ENCODE data around the gene IDH3A. TPM values are rescaled to one million over a fixed set of nuclear protein-coding genes. Genes with fewer than 3 reads are reported as not detected.

Gene IDH3A
- total RNA-seq, 1 experiment from 2014 or later, result 106 TPM

GRCh38 chr15:78179906-78180305, 30.7 kb downstream of the IDH3A start:
- CTCF ChIA-PET, result interaction anchor here (1.3 to 1.7 kb wide), 2 partner anchors 61 to 68 kb away, joined by 4 to 9 read pairs; no protein-coding TSS in a partner anchor
- DNase-seq (ENCODE audit: unreplicated experiment), result no peak
- H3K27me3 Mint-ChIP-seq (ENCODE audit: insufficient read depth, unreplicated experiment), result peaks cover 1% of the 10 kb centered on the region
- peaks cover under 1% of the 10 kb centered on the region for H3K36me3 Mint-ChIP-seq (ENCODE audit: insufficient read depth, unreplicated experiment)
- H3K4me1 Mint-ChIP-seq (ENCODE audit: insufficient read depth, unreplicated experiment), result no peaks in the 10 kb centered on the region
- no peak overlapping the region for H3K27ac Mint-ChIP-seq (ENCODE audit: low read depth, unreplicated experiment)
- BruUV-seq (replicated peaks), result no TSS peak
- H3K4me3 Mint-ChIP-seq (ENCODE audit: unreplicated experiment), result no peak overlapping the region
- POLR2A ChIA-PET, result no interaction called here
- TF ChIP-seq, protein P1, sequence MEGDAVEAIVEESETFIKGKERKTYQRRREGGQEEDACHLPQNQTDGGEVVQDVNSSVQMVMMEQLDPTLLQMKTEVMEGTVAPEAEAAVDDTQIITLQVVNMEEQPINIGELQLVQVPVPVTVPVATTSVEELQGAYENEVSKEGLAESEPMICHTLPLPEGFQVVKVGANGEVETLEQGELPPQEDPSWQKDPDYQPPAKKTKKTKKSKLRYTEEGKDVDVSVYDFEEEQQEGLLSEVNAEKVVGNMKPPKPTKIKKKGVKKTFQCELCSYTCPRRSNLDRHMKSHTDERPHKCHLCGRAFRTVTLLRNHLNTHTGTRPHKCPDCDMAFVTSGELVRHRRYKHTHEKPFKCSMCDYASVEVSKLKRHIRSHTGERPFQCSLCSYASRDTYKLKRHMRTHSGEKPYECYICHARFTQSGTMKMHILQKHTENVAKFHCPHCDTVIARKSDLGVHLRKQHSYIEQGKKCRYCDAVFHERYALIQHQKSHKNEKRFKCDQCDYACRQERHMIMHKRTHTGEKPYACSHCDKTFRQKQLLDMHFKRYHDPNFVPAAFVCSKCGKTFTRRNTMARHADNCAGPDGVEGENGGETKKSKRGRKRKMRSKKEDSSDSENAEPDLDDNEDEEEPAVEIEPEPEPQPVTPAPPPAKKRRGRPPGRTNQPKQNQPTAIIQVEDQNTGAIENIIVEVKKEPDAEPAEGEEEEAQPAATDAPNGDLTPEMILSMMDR (IDR thresholded peaks at IDR 0.05; ENCODE audit: unreplicated experiment), result no peak
- intact Hi-C loops (cut with micrococcal nuclease), result loop anchor here (5.0 kb wide), 1 partner anchor 48 kb away; the partner anchor contains the start of gene CIB2
- H3K9me3 Mint-ChIP-seq (ENCODE audit: unreplicated experiment), result no peaks in the 10 kb centered on the region

DNA sequence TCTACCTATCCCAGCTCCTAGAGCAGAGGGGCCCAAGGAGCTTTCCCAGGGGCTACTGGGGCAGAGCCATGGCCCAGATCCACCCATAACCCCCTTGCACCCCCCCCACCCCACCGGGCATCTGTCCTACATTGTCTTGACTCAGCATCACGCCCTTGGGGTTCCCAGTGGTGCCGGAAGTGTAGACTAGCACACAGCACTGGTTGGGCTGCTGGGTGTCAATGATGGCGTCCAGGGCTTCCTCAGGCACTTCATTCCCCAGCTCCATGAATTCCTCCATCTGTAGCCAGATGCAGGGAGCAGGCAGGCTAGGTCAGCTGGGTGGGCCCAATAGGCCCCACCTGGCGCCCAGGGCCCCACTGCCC, 33.2 kb downstream of the IDH3A start:
- no peaks in the 10 kb centered on the region for H3K9me3 Mint-ChIP-seq (ENCODE audit: unreplicated experiment)
- peaks cover 20% of the 10 kb centered on the region for H3K27me3 Mint-ChIP-seq (ENCODE audit: insufficient read depth, unreplicated experiment)
- intact Hi-C loops (cut with micrococcal nuclease), result no loop called here
- no peak overlapping the region for H3K4me3 Mint-ChIP-seq (ENCODE audit: unreplicated experiment)
- TF ChIP-seq, protein P1 (IDR thresholded peaks at IDR 0.05; ENCODE audit: unreplicated experiment), result no peak
- no TSS peak for BruUV-seq (replicated peaks)
- no peaks in the 10 kb centered on the region for H3K36me3 Mint-ChIP-seq (ENCODE audit: insufficient read depth, unreplicated experiment)
- no peak for DNase-seq (ENCODE audit: unreplicated experiment)
- no peak overlapping the region for H3K27ac Mint-ChIP-seq (ENCODE audit: low read depth, unreplicated experiment)
- ChIA-PET CTCF (interaction anchor here (0.8 to 1.8 kb wide), 3 partner anchors 18 to 69 kb away, joined by 3 to 5 read pairs (median 4); no protein-coding TSS in a partner anchor), POLR2A (no interaction called here)
- H3K4me1 Mint-ChIP-seq (ENCODE audit: insufficient read depth, unreplicated experiment), result no peaks in the 10 kb centered on the region

- ChIA-PET CTCF (interaction anchor here (1.0 to 1.8 kb wide), 3 partner anchors 13 to 70 kb away, joined by 3 to 5 read pairs (median 4); no protein-coding TSS in a partner anchor), POLR2A (no interaction called here)
- no TSS peak for BruUV-seq (replicated peaks)
These were observed 33.7 kb downstream of the IDH3A start for GRCh38 chr15:78182821-78183220.

DNA sequence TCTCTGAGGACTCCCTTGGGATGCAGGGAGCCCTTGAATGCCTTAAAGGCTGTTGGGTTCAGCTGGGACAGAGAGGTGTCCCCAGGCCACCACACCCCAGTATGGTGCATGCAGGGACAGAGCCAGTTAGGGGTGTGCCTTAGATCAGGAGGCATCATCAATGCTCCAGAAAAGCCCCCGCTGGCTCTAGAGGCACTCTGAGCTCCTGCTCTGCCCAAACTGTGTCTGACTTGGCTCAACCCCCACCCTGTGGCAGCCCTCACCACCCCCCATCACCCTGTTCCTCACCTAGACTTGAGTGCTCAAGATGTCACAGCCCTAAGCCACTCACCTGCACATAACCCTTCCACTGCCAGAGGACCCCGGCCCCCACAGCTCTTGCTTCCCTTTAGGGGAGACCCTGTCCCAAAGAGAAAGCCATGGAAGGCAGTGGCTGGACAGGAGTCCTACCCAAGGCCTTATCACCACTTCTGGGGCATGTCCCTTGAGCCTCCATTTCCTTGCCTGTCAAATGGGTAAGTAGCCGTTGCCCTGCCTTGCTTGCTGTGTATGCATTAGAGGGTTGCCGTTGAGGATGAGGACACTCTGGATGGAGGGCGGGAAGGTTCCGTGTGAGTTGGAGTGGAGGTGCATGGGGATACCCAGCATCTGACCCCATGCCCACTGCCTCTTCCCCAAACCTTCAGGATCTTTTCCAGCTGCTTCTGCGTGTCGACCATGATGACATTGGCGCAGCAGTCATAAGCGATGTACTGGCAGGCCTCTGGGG, 43.8 kb downstream of the IDH3A start:
- no peak for DNase-seq (ENCODE audit: unreplicated experiment)
- H3K4me1 Mint-ChIP-seq (ENCODE audit: insufficient read depth, unreplicated experiment), result no peaks in the 10 kb centered on the region
- ChIA-PET POLR2A (interaction anchor here (0.6 kb wide), 1 partner anchor 14 kb away, joined by 3 read pairs; no protein-coding TSS in a partner anchor), CTCF (interaction anchor here (0.6 to 4.1 kb wide), 5 partner anchors 12 to 491 kb away, joined by 3 to 36 read pairs (median 3); no protein-coding TSS in a partner anchor)
- TF ChIP-seq, protein P1 (IDR thresholded peaks at IDR 0.05; ENCODE audit: unreplicated experiment), result no peak
- no peaks in the 10 kb centered on the region for H3K36me3 Mint-ChIP-seq (ENCODE audit: insufficient read depth, unreplicated experiment)
- H3K27ac Mint-ChIP-seq (ENCODE audit: low read depth, unreplicated experiment), result no peak overlapping the region
- H3K27me3 Mint-ChIP-seq (ENCODE audit: insufficient read depth, unreplicated experiment), result peaks cover 16% of the 10 kb centered on the region
- intact Hi-C loops (cut with micrococcal nuclease), result no loop called here
- no TSS peak for BruUV-seq (replicated peaks)
- H3K9me3 Mint-ChIP-seq (ENCODE audit: unreplicated experiment), result peaks cover 9% of the 10 kb centered on the region
- H3K4me3 Mint-ChIP-seq (ENCODE audit: unreplicated experiment), result no peak overlapping the region

More at GRCh38 chr15:78182821-78183220, 33.7 kb downstream of the IDH3A start:
- no peak for DNase-seq (ENCODE audit: unreplicated experiment)
- TF ChIP-seq, protein P1 (IDR thresholded peaks at IDR 0.05; ENCODE audit: unreplicated experiment), result no peak
- Mint-ChIP-seq H3K36me3 (ENCODE audit: insufficient read depth, unreplicated experiment) (no peaks in the 10 kb centered on the region), H3K4me1 (ENCODE audit: insufficient read depth, unreplicated experiment) (no peaks in the 10 kb centered on the region), H3K27ac (ENCODE audit: low read depth, unreplicated experiment) (no peak overlapping the region), H3K9me3 (ENCODE audit: unreplicated experiment) (no peaks in the 10 kb centered on the region), H3K4me3 (ENCODE audit: unreplicated experiment) (no peak overlapping the region), H3K27me3 (ENCODE audit: insufficient read depth, unreplicated experiment) (peaks cover 20% of the 10 kb centered on the region)
- intact Hi-C loops (cut with micrococcal nuclease), result no loop called here
